GM23338 (cell line): ENCODE measurements around the gene MPHOSPH6. TPM values are rescaled to one million over a fixed set of nuclear protein-coding genes. Genes with fewer than 3 reads are reported as not detected.
"Not testable (repeated sequence)": the region's sequence is repeated elsewhere in the genome, so short reads cannot be mapped to it uniquely, and the experiment has no call there.

Source experiments
- ATAC-seq: fragments of 200-7000 bp; cut with Tn5 transposase; 3 replicates; pipeline ENCODE4 v1.9.1; 2020
- DNase-seq: peaks from one replicate; pipeline ENCODE4 v3.0.0-alpha.2; 2015; ENCODE audit warnings: low spot score
- H2AFZ ChIP-seq: fragments of 200-600 bp; sonication (generic); 2 replicates; pipeline ENCODE4 v1.8.0; 2016; ENCODE audit warnings: antibody characterized with exemption, mild to moderate bottlenecking, moderate library complexity
- H3F3A ChIP-seq: fragments of 200-600 bp; sonication (generic); replicated peaks from 2 replicates; pipeline ENCODE4 v1.8.0; 2017; ENCODE audit warnings: antibody characterized with exemption, mixed run types, low read depth
- H3K27ac ChIP-seq: fragments of 200-600 bp; sonication (generic); 2 replicates; pipeline ENCODE4 v1.6.1; 2016; ENCODE audit warnings: low read depth
- H3K27me3 ChIP-seq: fragments of 200-600 bp; sonication (generic); 2 replicates; pipeline ENCODE4 v1.8.0; 2016; ENCODE audit warnings: mild to moderate bottlenecking, mixed run types, moderate library complexity; ENCODE audit not compliant: insufficient read depth
- H3K36me3 ChIP-seq: fragments of 200-600 bp; sonication (generic); 2 replicates; pipeline ENCODE4 v1.8.0; 2016; ENCODE audit warnings: mild to moderate bottlenecking; ENCODE audit not compliant: insufficient read depth
- H3K4me1 ChIP-seq: fragments of 200-600 bp; sonication (generic); 2 replicates; pipeline ENCODE4 v1.8.0; 2016; ENCODE audit warnings: mild to moderate bottlenecking, moderate library complexity; ENCODE audit not compliant: insufficient read depth
- H3K4me2 ChIP-seq: fragments of 200-600 bp; sonication (generic); 2 replicates; pipeline ENCODE4 v1.7.1; 2017; ENCODE audit warnings: mixed run types
- H3K4me3 ChIP-seq: fragments of 200-600 bp; sonication (generic); 2 replicates; pipeline ENCODE4 v1.6.1; 2016; ENCODE audit warnings: mixed run types
- H3K79me2 ChIP-seq: fragments of 200-600 bp; sonication (generic); replicated peaks from 2 replicates; pipeline ENCODE4 v1.8.0; 2017; ENCODE audit warnings: mild to moderate bottlenecking; ENCODE audit not compliant: insufficient read depth
- H3K9me2 ChIP-seq: fragments of 200-600 bp; sonication (generic); 2 replicates; pipeline ENCODE4 v1.8.0; 2017; ENCODE audit not compliant: insufficient read depth
- H4K20me1 ChIP-seq: fragments of 200-600 bp; sonication (generic); replicated peaks from 2 replicates; pipeline ENCODE4 v1.8.0; 2017; ENCODE audit warnings: mild to moderate bottlenecking; ENCODE audit not compliant: insufficient read depth
- H3K27ac Mint-ChIP-seq: 2 replicates; pipeline ENCODE4 v1.8.0; 2020; ENCODE audit warnings: inconsistent platforms, mild to moderate bottlenecking, moderate library complexity, mixed read lengths
- H3K27me3 Mint-ChIP-seq: 3 replicates; pipeline ENCODE4 v1.8.0; 2022; ENCODE audit warnings: low read depth, mild to moderate bottlenecking, moderate library complexity, mixed read lengths, inconsistent platforms; ENCODE audit not compliant: insufficient read depth, poor library complexity
- H3K36me3 Mint-ChIP-seq: 3 replicates; pipeline ENCODE4 v1.8.0; 2021; ENCODE audit warnings: low read depth, mild to moderate bottlenecking, inconsistent platforms, moderate library complexity, mixed read lengths
- H3K4me1 Mint-ChIP-seq: 3 replicates; pipeline ENCODE4 v1.8.0; 2020; ENCODE audit warnings: mild to moderate bottlenecking, inconsistent platforms, mixed read lengths
- H3K4me3 Mint-ChIP-seq: 3 replicates; pipeline ENCODE4 v1.8.0; 2021; ENCODE audit warnings: moderate library complexity, mild to moderate bottlenecking, inconsistent platforms, mixed read lengths
- H3K9me3 Mint-ChIP-seq: 3 replicates; pipeline ENCODE4 v1.8.0; 2020; ENCODE audit warnings: moderate library complexity, mild to moderate bottlenecking, inconsistent platforms, mixed read lengths
- CREB1 ChIP-seq: fragments of 250-450 bp; sonication (Bioruptor Pico); IDR thresholded peaks from 2 replicates; pipeline ENCODE4 v1.5.0; 2020; ENCODE audit warnings: low read depth, mild to moderate bottlenecking, moderate library complexity
- CTCF ChIP-seq, 2 experiments: fragments of 200-600 bp in 1 of 2; sonication (generic) in 1 of 2; conservative IDR thresholded peaks; 2 replicates each; pipeline versions ENCODE4 v1.5.1 to v1.6.1; 2016 to 2017; ENCODE audit warnings: antibody characterized with exemption in 2 of 2, low read depth in 2 of 2, mild to moderate bottlenecking in 2 of 2, moderate library complexity in 1 of 2
- ETS1 ChIP-seq: IDR thresholded peaks from 2 replicates; pipeline ENCODE4 v1.6.1; 2016; ENCODE audit warnings: antibody characterized with exemption
- EZH2 ChIP-seq: fragments of 200-600 bp; sonication (generic); IDR thresholded peaks from one replicate; pipeline ENCODE4 v1.8.0; 2017; ENCODE audit warnings: antibody characterized with exemption, mild to moderate bottlenecking, low read depth; ENCODE audit not compliant: unreplicated experiment
- JUNB ChIP-seq: IDR thresholded peaks from one replicate; pipeline ENCODE4 v1.6.1; 2016; ENCODE audit warnings: antibody characterized with exemption; ENCODE audit not compliant: unreplicated experiment
- NANOG ChIP-seq: IDR thresholded peaks from 2 replicates; pipeline ENCODE4 v1.6.1; 2016; ENCODE audit warnings: antibody characterized with exemption, borderline replicate concordance
- POLR2AphosphoS5 ChIP-seq: IDR thresholded peaks from 2 replicates; pipeline ENCODE4 v1.6.1; 2016; ENCODE audit warnings: antibody characterized with exemption, low read depth
- REST ChIP-seq: IDR thresholded peaks from one replicate; pipeline ENCODE4 v1.6.1; 2018; ENCODE audit warnings: antibody characterized with exemption; ENCODE audit not compliant: unreplicated experiment
- STAT1 ChIP-seq: IDR thresholded peaks from one replicate; pipeline ENCODE4 v1.6.1; 2016; ENCODE audit warnings: antibody characterized with exemption; ENCODE audit not compliant: unreplicated experiment
- ZNF114 ChIP-seq: fragments of 250-450 bp; sonication (Bioruptor Pico); IDR thresholded peaks from 2 replicates; pipeline ENCODE4 v1.5.0; 2020; ENCODE audit warnings: mild to moderate bottlenecking, moderate library complexity
- ZNF331 ChIP-seq: fragments of 250-450 bp; sonication (Bioruptor Pico); IDR thresholded peaks from 2 replicates; pipeline ENCODE4 v1.5.0; 2020; ENCODE audit warnings: low read depth, mild to moderate bottlenecking, moderate library complexity
- polyA plus RNA-seq: library from polyadenylated mRNA; unstranded; fragments of >200 nt; fragmentation: Nextera tagmentation; extraction: Ambion mirVana; gene quantifications from 2 replicates; pipeline ENCODE4 v1.2.1, GENCODE V29; 2016
- total RNA-seq: library from RNA; depleted of rRNA; stranded (reverse); fragments of >200 nt; shearing (Covaris generic); gene quantifications from 2 replicates; pipeline ENCODE4 v1.2.3, GENCODE V29; 2014

The MPHOSPH6 gene
- total and polyA plus RNA-seq, 2 experiments from 2014 or later, result 40.8 to 94.7 TPM

- no peak for TF ChIP-seq EZH2
Observed at GRCh38 chr16:82146556-82146955, 23.5 kb downstream of the MPHOSPH6 start (continued).

- not testable (repeated sequence) for H4K20me1 ChIP-seq, H3K27me3 Mint-ChIP-seq, ATAC-seq, H3K4me1 ChIP-seq, H3K27me3 ChIP-seq, H3F3A ChIP-seq, H3K79me2 ChIP-seq, H3K36me3 ChIP-seq, H2AFZ ChIP-seq, DNase-seq, H3K9me2 ChIP-seq
- H3K4me3 Mint-ChIP-seq, result peak overlapping the region; percentile 67
- peaks cover 19% of the 10 kb centered on the region; the same call in 2 of the 3 replicates for H3K9me3 Mint-ChIP-seq
- Histone ChIP-seq H3K4me2 (peak overlapping the region; percentile 60), H3K27ac (peak overlapping the region; percentile 57; the same call in 1 of the 2 replicates), H3K4me3 (peak overlapping the region; percentile 37)
- peaks cover 46% of the 10 kb centered on the region for H3K36me3 Mint-ChIP-seq
- H3K27ac Mint-ChIP-seq, result peak overlapping the region; percentile 94
- H3K4me1 Mint-ChIP-seq, result peaks cover 11% of the 10 kb centered on the region
Observed at GRCh38 chr16:82139286-82139571, 30.8 kb downstream of the MPHOSPH6 start.

- peak overlapping the region; percentile 94 for H3K27ac Mint-ChIP-seq
- ATAC-seq, result peak; percentile 76
- H3K27me3 Mint-ChIP-seq, result peaks cover 3% of the 10 kb centered on the region
- Histone ChIP-seq H3K79me2 (peaks cover 7% of the 10 kb centered on the region; the same call in 1 of the 2 replicates), H4K20me1 (no peaks in the 10 kb centered on the region), H3K27ac (peak overlapping the region; percentile 57; the same call in 1 of the 2 replicates), H2AFZ (no peak overlapping the region), H3K9me2 (no peaks in the 10 kb centered on the region), H3K4me3 (peak overlapping the region; percentile 37), H3K4me2 (peak overlapping the region; percentile 60), H3K27me3 (no peaks in the 10 kb centered on the region), H3K4me1 (peaks cover 5% of the 10 kb centered on the region; the same call in 1 of the 2 replicates), H3F3A (no peaks in the 10 kb centered on the region), H3K36me3 (peaks cover 3% of the 10 kb centered on the region; the same call in 1 of the 2 replicates)
- H3K9me3 Mint-ChIP-seq, result peaks cover 19% of the 10 kb centered on the region; the same call in 2 of the 3 replicates
- peak; percentile 35 for DNase-seq
- H3K4me1 Mint-ChIP-seq, result peaks cover 11% of the 10 kb centered on the region
- H3K36me3 Mint-ChIP-seq, result peaks cover 44% of the 10 kb centered on the region
- H3K4me3 Mint-ChIP-seq, result peak overlapping the region; percentile 67
- TF ChIP-seq EZH2 (no peak), ZNF331 (CRISPR knock-in tag) (no peak), ZNF114 (no peak), NANOG (no peak), CREB1 (CRISPR knock-in tag) (no peak), STAT1 (no peak), POLR2AphosphoS5 (no peak), REST (no peak), CTCF (conservative IDR thresholded peaks at IDR 0.05; ENCODE audit: low read depth in 2 of 2) (no peak), ETS1 (no peak), JUNB (no peak)
Observed at GRCh38 chr16:82138478-82139285, 31.3 kb downstream of the MPHOSPH6 start.
